GM19035 (cell line): ENCODE results near the gene TMEM8B.

Source experiments
- ATAC-seq: cut with Tn5 transposase; IDR thresholded peaks from one replicate; pipeline ENCODE4 v1.9.1; 2021; ENCODE audit not compliant: unreplicated experiment

TMEM8B gene

DNA sequence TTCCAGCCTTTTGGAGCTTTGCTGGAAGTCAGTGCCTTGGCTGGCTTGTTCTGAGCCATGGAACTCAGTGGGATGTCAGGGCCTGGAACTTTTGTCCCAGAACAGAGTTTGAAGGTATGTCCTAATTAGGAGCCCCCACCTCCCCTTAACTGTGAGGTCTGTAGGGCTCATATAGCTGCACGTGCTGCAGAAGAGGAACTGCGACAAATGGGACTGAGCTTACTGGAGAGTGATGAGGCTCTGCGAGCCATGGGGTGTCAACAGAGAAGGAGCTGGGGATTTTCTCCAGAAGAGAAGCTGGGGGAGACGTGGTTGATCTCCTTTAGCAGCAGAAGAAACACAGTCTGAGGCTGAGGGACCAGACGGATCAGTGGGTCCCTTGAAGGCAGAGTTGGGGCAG lies 10.9 kb downstream of the TMEM8B start:
- no peak for ATAC-seq

GRCh38 chr9:35840881-35841644 lies 12.0 kb downstream of the TMEM8B start:
- no peak for ATAC-seq

DNA sequence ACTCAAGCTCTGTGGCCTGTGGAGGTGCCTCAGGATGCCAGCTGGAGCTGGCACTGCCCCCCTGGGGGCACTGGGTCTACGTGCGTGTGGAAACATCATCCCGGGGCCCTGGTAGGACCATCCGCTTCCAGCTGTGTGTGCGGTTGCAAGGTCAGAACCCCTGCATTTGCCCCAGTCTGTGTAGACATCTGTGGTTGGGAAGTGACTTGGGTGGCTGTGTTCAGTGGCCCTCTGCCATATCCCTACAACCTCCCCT lies 12.5 kb downstream of the TMEM8B start:
- no peak for ATAC-seq

DNA sequence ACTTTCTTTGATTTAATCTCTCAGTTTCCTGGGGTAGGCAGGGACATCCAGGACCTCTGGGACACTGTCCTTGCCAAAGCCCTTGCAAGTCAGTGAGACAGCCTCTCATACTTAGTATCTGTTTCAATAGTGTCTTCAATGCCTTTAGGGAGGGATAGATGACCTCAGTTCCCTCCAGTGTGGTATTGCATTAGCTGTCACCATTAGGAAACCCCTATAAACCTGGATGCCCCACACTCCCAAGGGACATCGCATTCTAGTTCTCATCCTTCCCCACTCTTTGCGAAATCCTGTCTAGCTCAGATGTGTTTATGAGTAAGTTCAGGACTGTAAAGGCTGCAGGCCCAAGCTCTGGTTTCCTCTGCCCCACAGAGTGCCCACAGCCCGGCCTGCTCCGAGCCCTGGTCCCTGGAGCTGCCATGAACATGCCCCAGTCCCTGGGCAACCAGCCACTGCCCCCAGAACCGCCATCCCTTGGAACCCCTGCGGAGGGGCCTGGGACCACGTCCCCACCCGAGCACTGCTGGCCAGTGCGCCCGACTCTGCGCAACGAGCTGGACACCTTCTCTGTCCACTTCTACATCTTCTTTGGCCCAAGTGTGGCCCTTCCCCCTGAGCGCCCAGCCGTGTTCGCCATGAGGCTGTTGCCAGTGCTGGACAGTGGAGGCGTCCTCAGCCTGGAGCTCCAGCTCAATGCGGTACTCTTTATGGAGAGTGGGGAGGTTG lies 13.2 kb downstream of the TMEM8B start:
- ATAC-seq = no peak

GRCh38 chr9:35842795-35843194 lies 13.8 kb downstream of the TMEM8B start:
- peak; percentile 64 for ATAC-seq

DNA sequence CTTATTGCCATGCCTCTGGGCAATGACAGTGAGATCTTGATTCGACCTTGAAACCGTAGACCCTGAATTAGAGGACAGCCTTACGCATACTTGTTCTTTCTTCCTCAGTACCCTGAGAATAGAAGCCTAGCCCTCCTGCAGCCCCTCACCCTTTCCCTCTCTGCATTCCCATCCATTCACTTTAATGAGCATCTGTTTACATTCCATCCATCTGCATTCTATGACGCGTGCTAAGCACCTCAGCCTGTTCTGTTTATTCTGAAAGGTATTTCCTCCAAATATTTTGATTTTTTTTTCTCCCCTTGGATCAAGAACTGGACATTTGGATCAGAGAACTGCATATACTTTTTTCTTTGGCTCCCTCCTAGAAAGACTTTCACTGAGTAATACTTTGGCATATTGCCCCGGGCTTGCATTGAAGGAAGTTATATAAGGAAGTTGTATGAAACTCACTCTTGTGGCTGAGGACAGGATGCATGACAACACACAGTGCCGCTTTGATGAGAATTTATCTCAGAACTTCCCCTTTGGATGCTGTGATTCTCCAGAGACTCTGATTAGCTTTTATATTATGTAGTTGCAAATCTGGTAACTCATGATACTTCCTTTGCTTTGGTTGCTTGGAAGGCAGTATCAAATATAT lies 15.7 kb downstream of the TMEM8B start:
- ATAC-seq = no peak

- ATAC-seq = no peak
Observed at GRCh38 chr9:35845824-35846771, 17.1 kb downstream of the TMEM8B start.

DNA sequence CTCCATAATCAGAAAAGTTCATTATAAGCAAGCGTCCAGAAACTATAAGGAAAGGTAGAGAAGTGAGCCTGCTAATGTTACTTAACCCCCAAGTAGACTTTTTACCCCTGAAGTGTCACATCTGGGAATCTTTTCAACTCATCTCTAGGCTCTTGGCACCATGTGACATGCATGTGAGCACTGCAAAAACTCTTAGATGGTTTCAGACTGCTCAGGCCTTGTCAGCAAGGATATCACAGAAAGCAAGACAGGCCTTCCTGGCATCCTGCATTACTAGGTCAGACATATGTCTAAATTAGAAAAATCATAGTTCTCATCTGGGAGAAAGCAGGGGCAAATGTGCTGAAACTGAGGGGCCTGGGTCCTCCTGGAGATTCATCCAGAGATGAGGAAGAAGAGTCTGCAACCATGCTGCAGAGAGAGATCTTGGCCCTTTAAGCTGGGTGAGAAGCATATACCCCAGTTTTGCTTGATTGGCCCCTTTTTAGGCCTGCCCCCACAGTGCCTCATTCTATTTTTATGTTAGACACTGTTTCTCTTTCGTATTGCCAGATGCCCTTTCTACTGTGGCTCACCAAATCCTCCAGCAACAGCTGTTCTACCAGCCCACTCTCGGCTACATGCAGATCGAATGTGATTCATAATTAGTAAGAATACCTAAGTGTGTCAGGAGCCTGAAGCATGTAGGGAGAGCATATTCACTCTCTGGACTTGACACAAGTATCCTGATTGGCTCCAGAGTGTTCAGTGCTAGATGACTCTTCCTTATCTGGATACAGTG lies 19.0 kb downstream of the TMEM8B start:
- ATAC-seq = peak; percentile 92

DNA sequence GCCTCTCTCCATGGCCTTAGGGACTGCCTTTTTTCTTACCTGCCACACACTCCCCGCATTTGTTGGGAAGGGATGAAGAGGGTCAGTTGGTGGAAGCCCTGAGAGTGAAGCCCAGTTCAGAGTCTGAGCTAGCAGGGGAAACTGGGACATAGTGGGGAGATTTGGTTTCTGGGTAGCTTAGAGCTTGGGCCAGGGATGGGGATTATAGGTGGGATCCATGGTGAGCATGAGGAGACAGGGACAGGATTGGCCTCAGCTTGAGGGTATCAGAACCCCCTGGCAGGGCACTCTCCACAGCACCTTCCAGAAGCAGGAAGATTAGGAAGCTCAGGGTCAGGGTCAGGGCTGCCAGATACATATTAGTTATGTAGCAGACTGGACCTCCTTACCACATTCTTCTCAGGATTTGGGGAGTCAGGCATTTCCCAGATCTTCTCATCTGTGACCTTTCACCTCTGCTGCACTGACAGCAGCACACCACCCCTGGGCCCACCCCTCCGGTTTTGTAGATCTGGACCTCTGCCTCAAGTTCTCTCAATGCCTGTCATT lies 23.3 kb downstream of the TMEM8B start:
- no peak for ATAC-seq

GRCh38 chr9:35852876-35853865 lies 24.1 kb downstream of the TMEM8B start:
- no peak for ATAC-seq

GRCh38 chr9:35854091-35854762 lies 25.2 kb downstream of the TMEM8B start:
- ATAC-seq = no peak

DNA sequence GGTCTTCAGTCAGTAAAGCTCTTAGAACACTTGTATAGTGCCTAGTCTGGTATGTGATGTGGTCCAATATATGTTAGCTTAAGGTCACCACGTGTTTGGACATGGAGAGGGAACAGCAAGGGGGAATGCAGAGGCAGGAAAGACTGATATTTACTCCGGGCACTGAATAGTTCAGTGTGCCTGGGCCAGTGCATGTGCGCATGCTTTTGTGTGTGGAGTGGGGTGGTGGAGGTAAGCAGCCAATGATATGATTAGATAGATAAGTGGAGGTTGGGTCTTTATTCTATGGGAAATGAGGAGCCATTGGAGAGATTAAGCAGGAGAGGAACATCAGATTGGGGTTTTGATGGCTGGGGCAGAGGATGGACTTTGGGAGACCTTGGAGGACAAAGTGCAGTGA lies 27.2 kb downstream of the TMEM8B start:
- ATAC-seq = no peak

- ATAC-seq = no peak
Observed at GRCh38 chr9:35856882-35857281, 27.9 kb downstream of the TMEM8B start.

GRCh38 chr9:35858458-35858857 lies 29.4 kb downstream of the TMEM8B start:
- ATAC-seq = no peak

- no peak for ATAC-seq
Observed at GRCh38 chr9:35859310-35859989, 30.4 kb downstream of the TMEM8B start.

- no peak for ATAC-seq
Observed at GRCh38 chr9:35859990-35860339, 30.9 kb downstream of the TMEM8B start.

- no peak for ATAC-seq
Observed at GRCh38 chr9:35861161-35861897, 32.3 kb downstream of the TMEM8B start.
